GM21528 (cell line): Measurements from ENCODE around the gene MYL6.
"Not testable (repeated sequence)": the region's sequence is repeated elsewhere in the genome, so short reads cannot be mapped to it uniquely, and the experiment has no call there.

Experiments used
- ATAC-seq: cut with Tn5 transposase; IDR thresholded peaks from one replicate; pipeline ENCODE4 v1.9.1; 2021; ENCODE audit warnings: mild to moderate bottlenecking, moderate library complexity; ENCODE audit not compliant: unreplicated experiment, low FRiP score

Gene MYL6

DNA sequence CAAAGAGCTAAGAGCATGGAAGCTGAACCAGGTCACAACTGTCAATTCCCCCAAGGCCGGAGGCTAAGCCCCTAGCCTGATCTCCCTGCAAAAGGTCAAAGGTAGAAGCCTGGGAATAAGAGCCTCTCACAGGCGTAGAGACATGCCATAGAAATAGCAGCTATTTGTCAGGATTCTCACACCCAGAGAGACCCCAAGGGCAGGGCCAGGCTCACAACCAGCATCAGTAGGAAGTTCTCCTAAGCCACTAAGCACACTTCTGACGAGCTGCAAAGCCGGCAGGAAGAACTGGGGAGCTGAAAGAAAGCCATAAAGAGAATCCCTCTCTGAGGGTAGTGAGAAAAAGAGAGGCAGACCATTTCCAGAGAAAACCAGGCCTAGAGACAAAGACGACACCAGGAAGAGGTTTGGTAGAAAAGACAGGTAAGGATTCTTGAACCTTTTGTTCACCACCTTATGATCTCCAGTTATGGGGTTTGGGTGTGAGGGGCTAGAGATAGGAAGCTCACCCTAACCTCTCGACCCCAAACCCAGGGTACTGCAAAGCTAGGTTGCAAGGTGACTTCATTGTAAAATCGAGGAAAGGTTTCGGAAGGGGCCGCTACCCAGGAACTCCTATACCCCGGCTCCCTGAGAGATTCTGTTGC, 30.1 kb downstream of the MYL6 start:
- no peak for ATAC-seq

DNA sequence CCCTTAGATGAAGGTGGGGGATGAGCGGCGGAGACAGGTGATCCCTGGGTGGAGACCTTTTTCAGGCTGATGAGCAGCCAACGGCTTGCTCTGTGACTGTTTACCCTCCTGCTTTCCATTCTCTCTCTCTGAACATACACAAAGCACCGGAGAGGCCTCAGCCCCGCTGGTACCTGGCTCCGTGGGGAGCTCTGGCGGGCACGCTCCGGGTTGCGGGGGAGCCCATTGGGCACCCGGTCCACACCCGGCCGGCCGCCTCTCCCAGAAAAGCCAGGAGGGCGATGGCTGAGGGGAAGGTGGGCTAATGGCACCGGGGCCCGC, 30.6 kb downstream of the MYL6 start:
- peak; percentile 4 for ATAC-seq

GRCh38 chr12:56189099-56189917, 31.1 kb downstream of the MYL6 start, which contains the start of gene SMARCC2:
SMARCC2 (minus strand) TSS chr12:56189483; CDS start chr12:56189461, 22 bp downstream.
- ATAC-seq: peak; percentile 74

DNA sequence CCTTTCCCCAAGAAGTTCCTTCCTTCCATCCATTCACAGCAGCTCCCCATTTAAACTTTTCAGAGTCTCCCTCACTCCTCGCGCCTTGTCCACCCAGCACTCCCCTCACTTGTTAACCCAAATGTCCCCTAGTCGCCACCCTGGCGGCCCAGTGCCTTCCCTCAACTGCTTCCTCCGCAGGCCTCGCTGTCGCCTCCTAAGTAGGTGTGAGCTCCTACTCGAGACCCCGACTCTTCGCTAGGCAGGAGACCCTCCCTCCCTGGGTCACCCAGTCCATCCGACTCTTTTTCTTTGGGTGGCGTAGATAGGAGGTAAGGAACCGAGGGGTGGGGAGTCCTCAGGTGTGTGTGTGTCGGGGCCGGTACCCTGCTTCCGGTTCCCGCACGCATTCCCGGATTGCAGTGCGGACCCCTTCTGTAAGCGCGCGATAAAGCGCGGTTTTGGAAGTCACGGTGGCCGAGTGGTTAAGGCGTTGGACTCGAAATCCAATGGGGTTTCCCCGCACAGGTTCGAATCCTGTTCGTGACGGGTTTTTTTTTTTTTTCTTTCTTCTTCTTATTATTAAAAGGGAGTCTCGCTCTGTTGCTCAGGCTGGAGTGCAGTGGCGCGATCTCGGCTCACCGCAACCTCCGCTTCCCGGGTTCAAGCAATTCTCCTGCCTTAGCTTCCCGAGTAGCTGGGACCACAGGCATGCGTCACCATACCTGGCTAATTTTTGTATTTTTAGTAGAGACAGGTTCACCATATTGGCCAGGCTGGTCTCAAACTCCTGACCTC, 31.9 kb downstream of the MYL6 start:
- peak; percentile 43 for ATAC-seq

DNA sequence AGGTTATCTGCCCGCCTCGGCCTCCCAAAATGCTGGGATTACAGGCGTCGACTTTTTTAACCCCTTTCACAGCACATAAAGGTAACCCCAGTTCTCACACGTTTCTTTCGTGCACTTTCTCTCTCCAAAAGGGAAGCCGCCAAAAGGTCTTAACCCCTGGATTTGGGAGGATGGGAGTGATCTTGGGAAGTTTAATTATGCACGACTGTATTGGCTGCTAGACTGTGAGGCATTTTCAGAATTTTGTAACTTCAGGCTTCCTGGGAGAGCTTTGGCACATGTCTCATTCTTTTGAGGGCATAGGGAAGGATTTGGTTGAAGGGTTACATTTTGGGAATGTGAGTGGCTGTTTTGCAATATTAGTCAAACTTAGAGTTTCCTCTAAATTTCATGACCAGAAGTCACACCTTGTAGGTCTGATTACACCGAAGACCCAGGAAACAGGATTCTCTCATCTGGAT, 32.6 kb downstream of the MYL6 start:
- no peak for ATAC-seq

DNA sequence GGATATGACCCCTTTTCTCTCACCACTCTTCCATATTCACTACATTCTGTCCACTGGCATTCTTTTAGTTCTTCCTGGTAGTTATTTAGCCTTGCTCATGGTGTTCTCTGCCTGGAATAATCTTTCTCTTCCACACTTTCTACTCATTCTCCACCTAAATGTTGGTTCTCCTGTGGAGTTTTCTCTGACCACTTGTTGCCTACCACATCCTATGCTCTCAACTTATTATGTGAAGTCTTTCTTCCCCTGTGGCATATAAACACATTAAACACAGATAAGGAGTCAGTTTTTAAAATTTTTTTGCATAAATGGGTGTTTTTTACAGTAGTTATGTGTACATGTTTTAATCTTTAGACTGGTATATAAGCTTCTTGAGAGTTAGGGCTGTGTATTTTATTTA, 34.4 kb downstream of the MYL6 start:
- ATAC-seq: no peak

DNA sequence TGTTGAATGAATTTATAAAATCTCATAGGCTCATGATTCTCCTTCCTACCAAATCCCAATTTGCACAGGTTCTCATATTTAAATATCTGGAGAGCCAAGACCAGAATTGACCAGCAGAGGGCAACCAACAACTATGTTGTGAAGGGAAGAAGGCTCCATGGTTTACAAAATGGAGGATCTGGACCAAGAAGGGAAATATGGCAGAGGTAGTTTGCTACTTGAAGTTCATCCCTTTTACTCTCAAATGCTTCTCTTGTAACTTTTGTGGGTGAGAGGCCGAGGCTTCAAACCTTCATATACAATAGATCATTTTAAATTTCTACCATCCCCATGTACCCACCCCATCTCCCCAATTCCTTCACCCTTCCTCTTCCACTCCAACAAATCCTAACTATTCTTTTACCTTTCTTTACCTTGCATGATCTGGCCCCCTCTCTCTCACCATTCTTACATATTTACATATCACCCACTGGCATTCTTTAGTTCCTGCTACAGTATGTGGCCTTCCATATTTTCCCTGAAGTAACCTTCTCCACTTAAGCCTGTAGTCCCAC, 34.9 kb downstream of the MYL6 start:
- no peak for ATAC-seq

DNA sequence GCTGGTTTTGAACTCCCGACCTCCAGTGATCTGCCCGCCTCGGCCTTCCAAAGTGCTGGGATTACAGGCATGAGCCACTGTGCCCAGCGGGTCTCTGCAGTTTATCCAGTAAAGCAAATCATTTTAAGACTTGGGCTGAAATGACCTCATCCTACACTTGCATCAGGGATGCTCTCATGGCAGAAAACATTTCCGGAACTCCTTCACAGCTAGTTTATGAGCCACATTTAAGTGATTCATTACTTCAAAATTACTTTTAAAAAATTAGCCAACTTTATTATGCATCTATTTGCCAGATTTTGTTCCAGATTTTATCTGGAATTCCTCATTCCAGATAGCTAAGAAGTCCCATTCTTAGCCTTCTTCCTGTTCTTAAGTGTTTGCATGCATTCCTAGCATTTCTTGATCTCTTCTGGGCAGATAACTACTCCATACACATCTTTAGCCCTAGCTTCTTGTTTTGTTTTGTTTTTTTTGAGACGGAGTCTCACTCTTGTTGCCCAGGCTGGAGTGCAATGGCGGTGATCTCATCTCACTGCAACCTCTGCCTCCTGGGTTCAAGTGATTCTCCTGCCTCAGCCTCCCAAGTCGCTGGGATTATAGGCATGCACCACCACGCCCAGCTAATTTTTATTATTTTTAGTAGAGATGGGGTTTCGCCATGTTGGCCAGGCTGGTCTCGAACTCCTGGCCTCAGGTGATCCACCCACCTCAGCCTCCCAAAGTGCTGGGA, 38.8 kb downstream of the MYL6 start:
- ATAC-seq: not testable (repeated sequence)

GRCh38 chr12:56197921-56198635, 39.9 kb downstream of the MYL6 start:
- ATAC-seq: no peak

DNA sequence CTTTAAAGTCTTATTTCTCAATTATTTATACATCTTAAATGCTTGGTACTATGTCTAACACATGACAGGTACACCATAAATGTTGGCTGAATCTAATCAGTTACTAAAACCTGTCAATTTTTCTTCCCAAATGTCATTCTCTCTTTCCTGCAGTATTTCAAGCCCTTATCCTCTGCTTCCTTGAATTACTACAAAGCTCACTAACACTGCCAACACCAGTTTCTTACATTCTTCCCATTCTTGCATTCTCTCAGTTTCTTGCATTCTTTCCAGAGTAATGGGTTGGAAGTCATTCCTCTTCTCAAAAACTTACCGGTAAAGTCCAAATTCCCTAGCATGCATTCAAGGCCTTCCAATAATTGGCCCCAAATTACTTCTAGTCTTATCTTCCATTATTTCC, 40.7 kb downstream of the MYL6 start:
- ATAC-seq: no peak

GRCh38 chr12:56202366-56202765, 44.2 kb downstream of the MYL6 start:
- no peak for ATAC-seq

DNA sequence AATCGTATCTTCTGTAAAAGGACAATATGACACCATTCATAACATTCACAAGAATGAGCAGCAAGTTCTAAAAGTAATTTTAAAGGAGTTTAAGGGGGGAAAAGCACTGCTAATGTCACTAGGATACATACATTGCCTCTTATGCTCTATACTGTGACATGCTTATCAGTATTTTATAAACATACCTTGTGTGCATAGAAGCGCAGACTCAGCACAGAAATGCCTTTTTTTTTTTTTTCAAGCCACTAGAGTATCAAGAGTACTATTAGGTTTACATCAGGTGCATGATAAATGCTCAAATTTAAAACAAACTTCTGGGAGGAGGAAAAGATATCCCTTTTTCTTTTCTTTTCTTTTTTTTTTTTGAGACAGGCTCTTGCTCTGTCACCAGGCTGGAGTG, 44.7 kb downstream of the MYL6 start:
- no peak for ATAC-seq

- no peak for ATAC-seq
Measured at GRCh38 chr12:56204275-56204674, 46.1 kb downstream of the MYL6 start.

DNA sequence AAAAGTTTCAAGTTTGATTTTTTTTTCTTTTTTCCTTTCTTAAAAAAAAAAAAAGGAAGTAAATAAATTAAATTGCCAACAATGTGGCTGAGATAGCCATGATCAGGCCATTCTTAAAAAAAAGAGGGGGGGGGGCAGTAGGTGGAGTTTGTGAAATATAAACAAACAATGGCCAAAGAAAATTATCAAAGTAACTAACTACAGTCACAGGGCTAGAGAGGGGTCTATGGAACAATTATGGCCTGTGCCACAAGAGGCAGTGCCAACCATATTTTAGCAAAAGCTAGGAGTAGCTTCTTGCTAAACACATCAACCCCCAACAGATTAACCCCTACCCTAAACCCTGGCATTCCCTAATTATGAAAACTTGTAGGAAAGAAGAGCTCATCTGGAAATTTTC, 47.3 kb downstream of the MYL6 start:
- no peak for ATAC-seq

DNA sequence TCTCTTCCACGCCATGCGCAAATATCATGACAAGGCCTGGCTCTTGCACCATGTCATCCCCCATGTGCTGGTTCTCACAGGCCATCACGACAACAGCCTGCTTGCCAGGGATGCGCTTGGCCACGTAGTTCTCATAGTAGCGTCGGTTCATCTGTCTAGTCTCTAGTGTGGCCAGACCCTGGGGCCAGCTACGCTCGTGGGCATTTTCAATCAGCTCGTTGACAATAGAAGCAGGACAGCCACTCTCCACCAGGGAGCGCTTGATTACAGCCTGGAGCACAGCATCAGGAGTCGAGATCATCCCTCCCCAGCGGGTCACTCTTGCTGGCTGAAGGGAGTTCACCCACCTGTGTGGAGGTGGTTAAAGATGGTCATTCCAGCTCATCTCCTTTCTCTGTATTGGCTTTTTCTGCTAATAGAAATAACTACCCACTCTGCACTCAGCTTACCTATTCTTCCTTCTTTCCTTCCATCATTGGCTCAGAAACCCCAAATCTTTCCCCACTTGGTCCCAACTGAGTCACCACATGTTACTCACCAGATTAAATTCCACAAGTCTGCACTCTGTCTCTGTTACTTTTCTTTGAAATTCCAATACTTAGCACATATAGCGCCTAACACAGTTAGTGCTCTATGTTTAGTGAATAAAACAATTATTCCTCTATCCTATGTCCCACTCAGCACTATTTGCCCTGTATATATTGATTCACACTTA, 48.5 kb downstream of the MYL6 start:
- ATAC-seq: no peak

DNA sequence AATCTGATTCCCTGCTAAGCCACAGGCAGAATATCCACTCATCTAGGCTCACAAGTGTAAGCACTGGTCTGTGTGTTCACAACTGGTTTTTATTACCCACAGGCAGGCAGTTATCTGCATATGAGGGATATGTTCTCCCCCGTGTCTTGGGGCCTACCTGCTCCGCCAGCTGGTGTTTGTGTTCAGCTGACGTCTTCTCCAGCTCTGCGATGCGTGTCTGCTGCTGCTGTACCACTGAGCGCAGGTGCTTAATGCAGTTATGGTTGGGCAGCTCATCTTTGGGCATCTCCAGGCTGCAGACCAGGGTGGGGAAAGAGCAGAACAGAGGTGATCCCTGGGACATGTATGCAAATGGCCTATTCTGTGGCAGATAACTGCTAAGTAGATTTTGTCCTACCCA, 49.8 kb downstream of the MYL6 start:
- no peak for ATAC-seq
